ENCODE measurements around the gene PLCB1. TPM values are rescaled to one million over a fixed set of nuclear protein-coding genes. Genes with fewer than 3 reads are reported as not detected.

The PLCB1 gene
- total and polyA plus RNA-seq, 2 donors (not counting 3 experiments of a cell fraction or from before 2014, with no cell fraction given) = 10.2 to 53.4 TPM

DNA sequence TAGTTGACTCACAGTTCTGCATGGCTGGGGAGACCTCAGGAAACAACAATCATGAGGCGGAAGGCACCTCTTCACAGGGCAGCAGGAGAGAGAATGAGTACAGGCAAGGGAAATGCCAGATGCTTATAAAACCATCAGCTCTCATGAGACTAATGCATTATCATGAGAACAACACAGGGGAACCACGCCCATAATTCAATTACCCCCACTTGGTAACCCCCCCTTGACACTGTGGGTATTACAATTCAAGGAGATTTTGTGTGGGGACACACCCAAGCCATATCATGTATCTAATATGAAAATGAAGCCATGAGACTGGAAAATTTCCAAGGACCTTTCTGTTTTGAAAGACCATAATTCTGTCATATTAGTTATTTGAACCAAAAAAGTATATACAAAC, 594.4 kb downstream of the PLCB1 start:
- H3K4me2 ChIP-seq (ENCODE audit: insufficient read depth, low read length) = no peak overlapping the region
- DNase-seq (ENCODE audit: low read depth, low spot score) (no peak), FAIRE-seq (no peak)
- no peaks in the 10 kb centered on the region for H3K27me3 ChIP-seq (ENCODE audit: control insufficient read depth in 2 of 2, insufficient read depth in 2 of 2, low read length in 2 of 2)
- no peak overlapping the region for H3K9ac ChIP-seq (replicated peaks; ENCODE audit: extremely low read depth, insufficient read depth, low read length)
- H3K36me3 ChIP-seq (ENCODE audit: control insufficient read depth in 2 of 2, extremely low read depth in 1 of 2, insufficient read depth in 2 of 2, low read length in 2 of 2) = no peaks in the 10 kb centered on the region
- H3K4me3 ChIP-seq (replicated peaks in 1 of 3; ENCODE audit: insufficient read depth in 1 of 3, low read depth in 1 of 3, low read length in 3 of 3) = no peak overlapping the region
- dilution Hi-C loops (cut with MboI; ENCODE audit: extremely low pct_ligation_motif_present, low sequenced_read_pairs) = no loop called here
- intact Hi-C loops (cut with micrococcal nuclease) = loop anchor here (10.0 kb wide), 1 partner anchor 1902 kb away; no protein-coding TSS in a partner anchor
- no peaks in the 10 kb centered on the region for H3K9me3 ChIP-seq (replicated peaks; ENCODE audit: control insufficient read depth, insufficient read depth, low read length)
- H3K79me2 ChIP-seq (ENCODE audit: control insufficient read depth, insufficient read depth, low read length) = no peaks in the 10 kb centered on the region
- no peaks in the 10 kb centered on the region for H3K9me1 ChIP-seq (replicated peaks; ENCODE audit: control insufficient read depth, extremely low read depth, insufficient read depth, low read length)
- BruUV-seq (replicated peaks) = no TSS peak
- no peak for TF ChIP-seq JUN (IDR thresholded peaks at IDR 0.05; ENCODE audit: borderline replicate concordance, insufficient read depth, insufficient read length, low read depth)
- TF ChIP-seq MYC (IDR thresholded peaks at IDR 0.05; ENCODE audit: low read depth, low read length) = no peak
- no peak for TF ChIP-seq POLR2A (IDR thresholded peaks at IDR 0.05; ENCODE audit: low read depth, low read length)
- TF ChIP-seq, protein P1, sequence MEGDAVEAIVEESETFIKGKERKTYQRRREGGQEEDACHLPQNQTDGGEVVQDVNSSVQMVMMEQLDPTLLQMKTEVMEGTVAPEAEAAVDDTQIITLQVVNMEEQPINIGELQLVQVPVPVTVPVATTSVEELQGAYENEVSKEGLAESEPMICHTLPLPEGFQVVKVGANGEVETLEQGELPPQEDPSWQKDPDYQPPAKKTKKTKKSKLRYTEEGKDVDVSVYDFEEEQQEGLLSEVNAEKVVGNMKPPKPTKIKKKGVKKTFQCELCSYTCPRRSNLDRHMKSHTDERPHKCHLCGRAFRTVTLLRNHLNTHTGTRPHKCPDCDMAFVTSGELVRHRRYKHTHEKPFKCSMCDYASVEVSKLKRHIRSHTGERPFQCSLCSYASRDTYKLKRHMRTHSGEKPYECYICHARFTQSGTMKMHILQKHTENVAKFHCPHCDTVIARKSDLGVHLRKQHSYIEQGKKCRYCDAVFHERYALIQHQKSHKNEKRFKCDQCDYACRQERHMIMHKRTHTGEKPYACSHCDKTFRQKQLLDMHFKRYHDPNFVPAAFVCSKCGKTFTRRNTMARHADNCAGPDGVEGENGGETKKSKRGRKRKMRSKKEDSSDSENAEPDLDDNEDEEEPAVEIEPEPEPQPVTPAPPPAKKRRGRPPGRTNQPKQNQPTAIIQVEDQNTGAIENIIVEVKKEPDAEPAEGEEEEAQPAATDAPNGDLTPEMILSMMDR (IDR thresholded peaks at IDR 0.05; ENCODE audit: extremely low read depth in 1 of 2, insufficient read depth in 1 of 2, low read depth in 1 of 2, low read length in 2 of 2) = no peak
- no peak for TF ChIP-seq EZH2 (IDR thresholded peaks at IDR 0.05; ENCODE audit: borderline replicate concordance, low read depth, low read length, severe bottlenecking)
- no peak for TF ChIP-seq FOS (IDR thresholded peaks at IDR 0.05; ENCODE audit: borderline replicate concordance, insufficient read depth, low read length)
- no peak for TF ChIP-seq GATA2 (IDR thresholded peaks at IDR 0.05; ENCODE audit: insufficient read depth, insufficient read length, low read depth, low read length)
- no peak overlapping the region for H3K27ac ChIP-seq (ENCODE audit: insufficient read depth, low read depth, low read length)
- POLR2A ChIA-PET = no interaction called here
- H2AFZ ChIP-seq (ENCODE audit: low read depth, low read length) = no peak overlapping the region
- CTCF ChIA-PET = interaction anchor here (1.6 to 1.8 kb wide), 2 partner anchors 746 to 790 kb away, joined by 6 to 7 read pairs; no protein-coding TSS in a partner anchor
- H3K4me1 ChIP-seq (ENCODE audit: control insufficient read depth, extremely low read depth, insufficient read depth, low read length) = no peaks in the 10 kb centered on the region
- H4K20me1 ChIP-seq (replicated peaks; ENCODE audit: control insufficient read depth, extremely low read depth, insufficient read depth, low read length) = no peaks in the 10 kb centered on the region
